KOPT-K1 (cell line): ENCODE results near the gene SH3BGRL2.

ENCODE experiments used
- H3K27ac ChIP-seq: fragments of 200-600 bp; sonication (generic); 2 replicates; pipeline ENCODE4 v1.5.1; 2016; ENCODE audit warnings: antibody characterized with exemption, mild to moderate bottlenecking, low read depth, low read length; ENCODE audit not compliant: poor library complexity, severe bottlenecking
- H3K36me3 ChIP-seq: fragments of 200-600 bp; sonication (generic); 2 replicates; pipeline ENCODE4 v1.5.1; 2017; ENCODE audit warnings: antibody characterized with exemption, mild to moderate bottlenecking, low read length, moderate library complexity; ENCODE audit not compliant: insufficient read depth
- H3K9me3 ChIP-seq: fragments of 200-600 bp; sonication (generic); 2 replicates; pipeline ENCODE4 v1.5.1; 2017; ENCODE audit warnings: antibody characterized with exemption, low read length, mild to moderate bottlenecking; ENCODE audit not compliant: insufficient read depth, poor library complexity, severe bottlenecking

The SH3BGRL2 gene

GRCh38 chr6:79686707-79687309, 55.7 kb downstream of the SH3BGRL2 start:
- Histone ChIP-seq H3K36me3 (no peaks in the 10 kb centered on the region), H3K9me3 (no peaks in the 10 kb centered on the region), H3K27ac (no peak overlapping the region)

DNA sequence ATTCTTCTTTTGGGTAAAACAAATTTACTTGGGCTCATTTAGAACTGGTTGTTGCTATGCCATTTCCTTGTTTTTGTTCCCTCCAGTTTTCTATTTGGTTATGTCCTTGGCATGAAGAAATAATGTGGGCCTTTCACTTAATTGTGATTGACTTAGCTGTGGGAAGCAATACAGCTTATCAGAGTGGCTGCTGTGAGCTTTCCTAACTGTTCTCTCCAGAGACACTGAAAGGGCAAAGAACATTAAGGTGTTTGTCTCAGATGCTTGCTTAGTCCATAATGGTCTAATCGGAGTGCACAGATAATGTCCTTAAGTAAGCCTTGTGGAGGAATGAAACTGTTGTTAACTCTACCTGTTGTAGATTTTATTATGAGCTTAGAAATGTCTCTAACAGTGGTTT, 56.6 kb downstream of the SH3BGRL2 start:
- Histone ChIP-seq H3K9me3 (no peaks in the 10 kb centered on the region), H3K36me3 (no peaks in the 10 kb centered on the region), H3K27ac (no peak overlapping the region)

- H3K36me3 ChIP-seq, result no peaks in the 10 kb centered on the region
- H3K27ac ChIP-seq, result no peak overlapping the region
- no peaks in the 10 kb centered on the region for H3K9me3 ChIP-seq
Observed at GRCh38 chr6:79694156-79694555, 63.0 kb downstream of the SH3BGRL2 start.

DNA sequence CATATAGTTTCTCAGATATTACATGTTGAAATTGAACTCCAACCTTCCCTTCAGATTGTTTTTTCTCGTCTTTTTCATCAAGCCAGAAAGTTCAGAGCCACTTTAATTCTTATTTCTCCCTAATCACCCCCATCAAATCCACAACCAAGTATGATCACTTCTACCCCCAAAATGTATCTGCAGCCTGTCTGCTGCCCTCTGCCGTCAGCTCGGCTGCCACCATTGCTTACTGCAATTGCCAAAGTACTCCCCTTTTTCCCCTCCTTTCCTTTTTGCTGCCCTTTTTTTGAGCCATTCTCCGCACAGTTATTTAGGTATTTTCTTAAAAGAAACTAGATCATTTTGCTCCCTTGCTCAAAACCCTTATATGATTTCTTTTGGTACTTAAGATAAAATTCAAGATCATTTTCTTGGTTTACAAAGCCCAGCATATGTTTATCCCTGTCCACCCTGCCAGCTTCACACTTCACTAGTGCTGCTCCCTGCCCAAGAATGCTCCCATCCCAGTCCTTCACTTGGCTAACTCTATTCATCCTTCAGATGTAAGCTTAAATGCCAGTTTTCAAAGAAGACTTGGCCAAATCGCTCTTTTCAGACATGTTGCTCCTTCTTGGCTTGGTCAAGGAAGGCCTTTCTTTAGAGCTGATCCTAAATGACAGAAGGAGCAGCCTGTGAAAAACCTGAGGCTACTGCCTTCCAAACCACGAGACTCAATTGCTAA, 63.7 kb downstream of the SH3BGRL2 start:
- H3K9me3 ChIP-seq, result no peaks in the 10 kb centered on the region
- H3K27ac ChIP-seq, result no peak overlapping the region
- no peaks in the 10 kb centered on the region for H3K36me3 ChIP-seq

GRCh38 chr6:79697430-79697829, 66.3 kb downstream of the SH3BGRL2 start:
- Histone ChIP-seq H3K36me3 (no peaks in the 10 kb centered on the region), H3K9me3 (no peaks in the 10 kb centered on the region), H3K27ac (no peak overlapping the region)

GRCh38 chr6:79699606-79700005, 68.5 kb downstream of the SH3BGRL2 start:
- H3K27ac ChIP-seq, result no peak overlapping the region
- H3K36me3 ChIP-seq, result no peaks in the 10 kb centered on the region
- H3K9me3 ChIP-seq, result no peaks in the 10 kb centered on the region

GRCh38 chr6:79702691-79703090, 71.6 kb downstream of the SH3BGRL2 start:
- Histone ChIP-seq H3K27ac (no peak overlapping the region), H3K36me3 (no peaks in the 10 kb centered on the region)

GRCh38 chr6:79704200-79704599, 73.1 kb downstream of the SH3BGRL2 start:
- no peaks in the 10 kb centered on the region for H3K9me3 ChIP-seq
- no peak overlapping the region for H3K27ac ChIP-seq
- H3K36me3 ChIP-seq, result no peaks in the 10 kb centered on the region

More at GRCh38 chr6:79702691-79703090, 71.6 kb downstream of the SH3BGRL2 start:
- no peaks in the 10 kb centered on the region for H3K9me3 ChIP-seq

DNA sequence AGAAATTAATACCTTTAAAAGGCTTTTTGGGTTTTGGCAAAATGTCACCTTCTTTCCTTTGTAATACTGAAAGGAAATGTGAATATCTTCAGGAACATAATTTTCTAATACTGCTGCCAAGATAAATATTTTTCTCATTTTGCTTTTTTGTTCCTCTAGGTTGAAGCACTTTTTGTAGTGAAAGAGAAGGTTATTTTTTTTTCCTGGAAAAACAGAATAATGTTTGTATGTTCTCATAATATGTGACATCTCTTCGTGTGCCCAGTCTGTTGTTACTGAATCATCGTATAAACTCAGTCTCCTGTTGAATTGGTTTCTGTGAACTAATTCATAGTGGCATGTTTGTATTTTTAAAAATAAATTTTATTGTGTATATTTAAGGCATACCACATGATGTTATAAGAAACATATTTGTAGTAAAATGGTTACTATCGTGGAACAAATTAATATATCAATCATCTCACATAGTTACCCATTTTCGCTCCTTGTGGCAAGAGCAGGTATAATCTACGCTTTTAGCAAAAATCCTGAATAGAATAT, 74.4 kb downstream of the SH3BGRL2 start:
- no peaks in the 10 kb centered on the region for H3K9me3 ChIP-seq

DNA sequence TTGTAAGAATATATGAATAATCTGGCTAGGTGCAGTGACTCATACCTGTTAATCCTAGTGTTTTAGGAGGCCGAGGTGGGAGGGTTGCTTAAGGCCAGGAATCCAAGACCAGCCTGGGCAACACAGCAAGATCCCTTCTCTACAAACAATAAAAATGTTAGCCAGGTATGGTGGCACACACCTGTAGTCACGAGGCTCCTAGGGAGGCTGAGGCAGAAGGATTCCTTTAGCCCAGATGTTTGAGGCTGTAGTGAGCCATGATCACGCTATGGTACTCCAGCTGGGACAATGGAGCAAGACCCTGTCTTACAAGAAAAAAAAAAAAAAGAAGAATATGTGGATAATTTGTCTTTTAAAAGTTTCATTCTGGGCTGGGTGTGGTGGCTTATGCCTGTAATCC, 75.4 kb downstream of the SH3BGRL2 start:
- Histone ChIP-seq H3K27ac (no peak overlapping the region), H3K9me3 (no peaks in the 10 kb centered on the region), H3K36me3 (no peaks in the 10 kb centered on the region)

More for the DNA sequence above, 74.4 kb downstream of the SH3BGRL2 start:
- H3K27ac ChIP-seq, result no peak overlapping the region
- H3K36me3 ChIP-seq, result no peaks in the 10 kb centered on the region

- Histone ChIP-seq H3K27ac (no peak overlapping the region), H3K9me3 (no peaks in the 10 kb centered on the region), H3K36me3 (no peaks in the 10 kb centered on the region)
Observed at GRCh38 chr6:79707621-79708020, 76.5 kb downstream of the SH3BGRL2 start.

GRCh38 chr6:79708095-79708791, 77.1 kb downstream of the SH3BGRL2 start:
- Histone ChIP-seq H3K9me3 (no peaks in the 10 kb centered on the region), H3K27ac (no peak overlapping the region), H3K36me3 (no peaks in the 10 kb centered on the region)

GRCh38 chr6:79710127-79710526, 79.0 kb downstream of the SH3BGRL2 start:
- Histone ChIP-seq H3K36me3 (no peaks in the 10 kb centered on the region), H3K27ac (no peak overlapping the region), H3K9me3 (no peaks in the 10 kb centered on the region)

DNA sequence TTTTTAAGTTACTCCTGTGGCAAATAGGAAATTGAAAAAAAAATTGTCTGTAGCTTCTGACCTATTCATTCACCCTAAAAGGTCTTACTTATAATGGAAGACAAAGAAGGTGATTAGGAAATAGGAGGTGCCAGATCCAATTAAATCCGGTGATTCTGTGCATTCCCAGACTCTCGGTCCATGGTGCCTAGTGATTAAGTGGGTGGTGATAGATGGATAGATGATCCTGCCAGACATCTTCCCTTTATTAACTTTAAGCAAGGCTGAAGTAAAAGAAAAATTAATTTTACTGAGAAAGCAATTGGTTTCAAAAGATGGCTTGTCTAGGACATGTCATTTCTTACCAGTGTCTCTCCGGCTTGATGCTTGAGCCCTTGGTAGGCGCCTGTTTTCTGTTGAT, 80.0 kb downstream of the SH3BGRL2 start:
- Histone ChIP-seq H3K9me3 (no peaks in the 10 kb centered on the region), H3K27ac (no peak overlapping the region)

DNA sequence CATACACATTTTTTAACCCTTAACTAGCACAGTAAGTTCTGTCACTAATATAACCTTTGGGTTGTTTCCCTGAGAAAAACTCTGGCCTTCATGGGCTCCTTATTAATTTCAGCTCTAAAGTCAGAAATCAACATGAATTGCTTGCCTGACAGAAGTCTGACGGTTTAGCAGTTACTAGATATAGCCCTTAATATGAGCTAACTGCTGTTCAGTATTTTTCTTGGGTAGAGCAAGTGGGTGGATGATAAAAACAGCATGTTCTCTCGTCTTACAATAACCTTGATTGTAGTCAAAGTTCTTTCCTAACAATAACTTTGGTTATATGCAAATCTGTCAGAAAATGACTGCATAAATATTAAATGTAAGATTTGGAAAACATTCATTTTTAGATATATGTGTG, 81.0 kb downstream of the SH3BGRL2 start:
- no peaks in the 10 kb centered on the region for H3K9me3 ChIP-seq
- no peaks in the 10 kb centered on the region for H3K36me3 ChIP-seq
- no peak overlapping the region for H3K27ac ChIP-seq

More for the DNA sequence above, 80.0 kb downstream of the SH3BGRL2 start:
- no peaks in the 10 kb centered on the region for H3K36me3 ChIP-seq
